ENCODE measurements around the gene THEM4. TPM values are rescaled to one million over a fixed set of nuclear protein-coding genes. Genes with fewer than 3 reads are reported as not detected.

The THEM4 gene
- total and polyA plus RNA-seq, 2 donors (not counting 1 experiment from before 2014, with no cell fraction given), result 15.0 to 16.1 TPM

DNA sequence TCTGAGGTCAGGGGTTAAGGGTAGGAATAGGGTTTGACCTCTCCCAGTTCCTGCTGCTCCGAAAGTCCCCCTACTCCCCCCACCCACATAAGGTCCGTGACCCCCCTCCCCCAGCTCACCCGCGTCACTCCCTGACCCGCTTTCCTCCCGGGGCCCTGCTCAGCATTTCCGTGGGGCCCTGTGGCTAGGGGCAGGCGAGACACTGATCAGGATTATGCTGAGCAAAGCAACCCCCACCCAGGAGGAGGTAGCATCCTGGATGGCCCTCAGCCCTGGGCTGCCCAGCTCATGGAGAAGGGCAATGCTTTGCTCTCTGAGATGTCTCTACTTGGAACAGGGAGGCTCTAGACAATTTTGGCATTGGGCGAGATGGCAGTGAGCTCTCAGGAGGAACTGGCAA, 81.5 kb downstream of the THEM4 start:
- H3K27ac Mint-ChIP-seq, result no peak overlapping the region
- CTCF ChIA-PET, result interaction anchor here (1.3 kb wide), 1 partner anchor 9 kb away, joined by 5 read pairs; no protein-coding TSS in a partner anchor
- Histone ChIP-seq H2AFZ (ENCODE audit: insufficient read depth, low read depth, low read length, poor library complexity, severe bottlenecking) (no peak overlapping the region), H3K9ac (ENCODE audit: low read length) (no peak overlapping the region), H3K79me2 (ENCODE audit: control insufficient read depth, insufficient read depth, low read length) (no peaks in the 10 kb centered on the region), H3K36me3 (replicated peaks in 1 of 2; ENCODE audit: control extremely low read depth in 1 of 2, control insufficient read depth in 1 of 2, extremely low read depth in 1 of 2, insufficient read depth in 2 of 2, low read length in 1 of 2) (no peaks in the 10 kb centered on the region), H3K27me3 (replicated peaks in 1 of 4; ENCODE audit: control extremely low read depth in 1 of 4, control insufficient read depth in 3 of 4, insufficient read depth in 4 of 4, low read length in 3 of 4) (peaks cover 0 to 27% (median 3%) of the 10 kb centered on the region in 4 experiments), H3K9me3 (ENCODE audit: control extremely low read depth in 1 of 3, control insufficient read depth in 2 of 3, insufficient read depth in 1 of 3, low read length in 2 of 3) (no peaks in the 10 kb centered on the region), H3K27ac (ENCODE audit: low read length in 2 of 2) (no peak overlapping the region), H3K4me2 (replicated peaks; ENCODE audit: low read depth, low read length, poor library complexity, severe bottlenecking) (no peak overlapping the region), H4K20me1 (ENCODE audit: control insufficient read depth, insufficient read depth, low read length, poor library complexity, severe bottlenecking) (no peaks in the 10 kb centered on the region), H3K4me3 (ENCODE audit: control extremely low read depth in 1 of 5, extremely low read depth in 1 of 5, insufficient read depth in 1 of 5, low read depth in 2 of 5, low read length in 4 of 5) (no peak overlapping the region), H3K4me1 (ENCODE audit: control insufficient read depth in 2 of 2, insufficient read depth in 2 of 2, low read length in 2 of 2) (peaks cover 7 to 13% of the 10 kb centered on the region in 2 donors)
- no peak for ATAC-seq (ENCODE audit: low read depth)
- DNase-seq, result no peak
- intact Hi-C loops (cut with micrococcal nuclease), result no loop called here
- peaks cover 12% of the 10 kb centered on the region for H3K4me1 Mint-ChIP-seq
- TF ChIP-seq EZH2 (IDR thresholded peaks at IDR 0.05; ENCODE audit: borderline replicate concordance, insufficient read depth, low read depth, low read length, poor library complexity, severe bottlenecking), result no peak
- TF ChIP-seq, protein P1, sequence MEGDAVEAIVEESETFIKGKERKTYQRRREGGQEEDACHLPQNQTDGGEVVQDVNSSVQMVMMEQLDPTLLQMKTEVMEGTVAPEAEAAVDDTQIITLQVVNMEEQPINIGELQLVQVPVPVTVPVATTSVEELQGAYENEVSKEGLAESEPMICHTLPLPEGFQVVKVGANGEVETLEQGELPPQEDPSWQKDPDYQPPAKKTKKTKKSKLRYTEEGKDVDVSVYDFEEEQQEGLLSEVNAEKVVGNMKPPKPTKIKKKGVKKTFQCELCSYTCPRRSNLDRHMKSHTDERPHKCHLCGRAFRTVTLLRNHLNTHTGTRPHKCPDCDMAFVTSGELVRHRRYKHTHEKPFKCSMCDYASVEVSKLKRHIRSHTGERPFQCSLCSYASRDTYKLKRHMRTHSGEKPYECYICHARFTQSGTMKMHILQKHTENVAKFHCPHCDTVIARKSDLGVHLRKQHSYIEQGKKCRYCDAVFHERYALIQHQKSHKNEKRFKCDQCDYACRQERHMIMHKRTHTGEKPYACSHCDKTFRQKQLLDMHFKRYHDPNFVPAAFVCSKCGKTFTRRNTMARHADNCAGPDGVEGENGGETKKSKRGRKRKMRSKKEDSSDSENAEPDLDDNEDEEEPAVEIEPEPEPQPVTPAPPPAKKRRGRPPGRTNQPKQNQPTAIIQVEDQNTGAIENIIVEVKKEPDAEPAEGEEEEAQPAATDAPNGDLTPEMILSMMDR (IDR thresholded peaks at IDR 0.05), result no peak
- no peaks in the 10 kb centered on the region for H3K9me3 Mint-ChIP-seq (ENCODE audit: insufficient read depth)
- H3K4me3 Mint-ChIP-seq, result no peak overlapping the region
- POLR2A ChIA-PET, result no interaction called here
- peaks cover 30% of the 10 kb centered on the region for H3K27me3 Mint-ChIP-seq
- 27% methylated on average over 5 of the region's 9 CpGs for WGBS (ENCODE audit: insufficient coverage)

DNA sequence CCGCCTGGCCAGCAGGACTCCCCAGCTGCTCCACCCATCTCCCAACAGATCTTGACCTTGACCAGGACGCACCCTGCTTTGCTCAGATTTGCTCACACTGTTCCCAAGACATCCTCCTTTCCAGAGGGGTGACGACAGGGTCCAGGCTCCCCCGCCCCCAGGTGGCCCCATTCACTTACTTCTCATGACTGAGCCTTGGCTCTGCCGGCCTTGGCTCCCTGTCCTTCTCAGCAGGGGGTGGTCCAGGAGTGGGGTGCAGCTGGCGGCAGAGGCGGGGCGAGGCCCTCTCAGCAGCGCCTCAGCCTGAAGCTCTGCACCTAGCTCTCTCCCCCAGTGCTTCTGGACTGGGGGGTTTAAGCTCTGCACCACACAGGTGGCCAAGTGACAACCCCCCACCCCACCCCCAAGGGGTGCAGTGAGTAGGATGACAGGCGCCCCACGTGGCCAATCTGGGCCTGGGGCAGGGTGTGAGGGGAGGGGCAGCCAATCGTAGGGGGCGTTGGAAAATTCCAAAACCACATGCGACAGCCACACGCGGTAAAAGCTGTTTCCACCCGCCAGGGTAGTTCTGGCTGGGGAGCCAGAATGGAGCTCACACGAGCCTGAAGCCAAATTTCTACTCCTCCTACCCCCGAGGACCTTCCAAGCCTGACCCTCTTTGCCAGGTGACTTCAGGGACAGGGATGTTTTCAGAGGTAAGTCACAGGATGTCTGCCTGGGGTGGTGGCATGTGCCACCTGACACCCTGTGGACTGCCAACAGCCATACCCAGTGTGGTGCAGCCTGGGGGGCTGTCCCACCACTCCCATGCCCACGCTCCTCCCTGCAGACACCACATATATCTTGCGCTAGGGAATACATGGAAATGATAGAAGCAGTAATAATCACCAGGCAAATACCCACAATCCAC, 83.3 kb downstream of the THEM4 start:
- intact Hi-C loops (cut with micrococcal nuclease), result no loop called here
- Histone ChIP-seq H3K9me3 (ENCODE audit: control extremely low read depth in 1 of 3, control insufficient read depth in 2 of 3, insufficient read depth in 1 of 3, low read length in 2 of 3) (no peaks in the 10 kb centered on the region), H3K4me2 (replicated peaks; ENCODE audit: low read depth, low read length, poor library complexity, severe bottlenecking) (no peak overlapping the region), H2AFZ (ENCODE audit: insufficient read depth, low read depth, low read length, poor library complexity, severe bottlenecking) (no peak overlapping the region), H3K36me3 (replicated peaks in 1 of 2; ENCODE audit: control extremely low read depth in 1 of 2, control insufficient read depth in 1 of 2, extremely low read depth in 1 of 2, insufficient read depth in 2 of 2, low read length in 1 of 2) (no peaks in the 10 kb centered on the region), H3K79me2 (ENCODE audit: control insufficient read depth, insufficient read depth, low read length) (no peaks in the 10 kb centered on the region), H3K4me3 (ENCODE audit: control extremely low read depth in 1 of 5, extremely low read depth in 1 of 5, insufficient read depth in 1 of 5, low read depth in 2 of 5, low read length in 4 of 5) (no peak overlapping the region), H3K4me1 (ENCODE audit: control insufficient read depth in 2 of 2, insufficient read depth in 2 of 2, low read length in 2 of 2) (peaks cover 7 to 13% of the 10 kb centered on the region in 2 donors), H3K27ac (ENCODE audit: low read length in 2 of 2) (no peak overlapping the region), H3K27me3 (replicated peaks in 1 of 4; ENCODE audit: control extremely low read depth in 1 of 4, control insufficient read depth in 3 of 4, insufficient read depth in 4 of 4, low read length in 3 of 4) (peaks cover 0 to 27% (median 3%) of the 10 kb centered on the region in 4 experiments), H3K9ac (ENCODE audit: low read length) (no peak overlapping the region), H4K20me1 (ENCODE audit: control insufficient read depth, insufficient read depth, low read length, poor library complexity, severe bottlenecking) (no peaks in the 10 kb centered on the region)
- ATAC-seq (ENCODE audit: low read depth) (no peak), DNase-seq (no peak)
- Mint-ChIP-seq H3K9me3 (ENCODE audit: insufficient read depth) (no peaks in the 10 kb centered on the region), H3K4me1 (peaks cover 12% of the 10 kb centered on the region), H3K27me3 (peaks cover 30% of the 10 kb centered on the region), H3K27ac (no peak overlapping the region), H3K4me3 (no peak overlapping the region)
- ChIA-PET CTCF (no interaction called here), POLR2A (no interaction called here)
- TF ChIP-seq, protein P1 (IDR thresholded peaks at IDR 0.05), result no peak
- no peak for TF ChIP-seq EZH2 (IDR thresholded peaks at IDR 0.05; ENCODE audit: borderline replicate concordance, insufficient read depth, low read depth, low read length, poor library complexity, severe bottlenecking)
- WGBS (ENCODE audit: insufficient coverage), result 69% methylated on average over 15 of the region's 21 CpGs

Data from B cell (primary cell).